Measurements from ENCODE around the gene ARPC5L. TPM values are rescaled to one million over a fixed set of nuclear protein-coding genes. Genes with fewer than 3 reads are reported as not detected.

ARPC5L gene
- total RNA-seq, 2 donors from 2014 or later = 50.9 to 51.4 TPM

DNA sequence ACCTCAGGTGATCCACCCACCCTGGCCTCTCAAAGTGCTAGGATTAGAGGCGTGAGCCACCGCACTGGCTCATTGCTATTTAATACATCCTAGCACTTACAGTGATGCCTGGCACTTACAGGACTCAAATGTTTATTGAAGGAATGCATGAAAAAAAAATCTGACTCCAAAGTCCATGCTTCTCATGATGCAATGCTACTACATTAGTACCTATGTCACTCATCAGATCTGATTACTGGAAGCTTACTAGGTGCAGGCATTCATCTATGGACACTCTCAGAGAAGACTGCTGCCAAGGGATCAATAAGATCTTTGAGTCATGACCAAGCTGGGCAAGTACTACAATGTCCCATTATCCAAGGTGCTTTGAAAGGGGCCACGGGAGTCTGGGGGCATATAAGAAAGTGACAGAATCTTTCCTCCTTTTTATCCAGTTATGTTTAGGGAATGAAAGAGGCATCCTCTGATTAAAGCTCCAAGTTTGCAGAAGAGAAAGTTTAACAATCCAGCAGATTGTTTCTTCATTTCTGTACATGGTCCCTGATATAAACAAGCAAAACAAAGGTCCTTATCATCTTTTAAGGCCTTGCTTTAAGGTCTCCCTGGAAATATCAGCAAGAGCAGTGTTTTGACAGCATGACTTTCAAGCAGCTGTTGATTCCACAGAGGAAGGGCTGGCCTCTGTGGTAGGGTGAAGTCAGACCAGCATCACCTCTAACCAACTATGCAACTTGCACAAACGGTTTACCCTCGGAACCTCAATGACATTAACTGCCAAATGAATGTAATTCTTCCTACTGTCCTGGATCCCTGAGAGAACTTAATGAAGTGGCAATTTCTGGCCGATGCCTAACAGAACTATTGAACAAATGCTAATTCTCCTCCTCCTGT, 35.9 kb downstream of the ARPC5L start:
- H3K9me3 Mint-ChIP-seq = no peaks in the 10 kb centered on the region
- Histone ChIP-seq H3K9ac (ENCODE audit: extremely low read depth, low read length, poor library complexity, severe bottlenecking) (no peak overlapping the region), H3K9me3 (ENCODE audit: control insufficient read depth, low read length) (no peaks in the 10 kb centered on the region), H3K27ac (ENCODE audit: low read depth, low read length) (no peak overlapping the region), H3K4me3 (ENCODE audit: low read length) (no peak overlapping the region), H3K27me3 (ENCODE audit: control insufficient read depth, insufficient read depth, low read length, poor library complexity, severe bottlenecking) (no peaks in the 10 kb centered on the region), H3K36me3 (ENCODE audit: control insufficient read depth, insufficient read depth, low read length) (peaks cover 9% of the 10 kb centered on the region), H3K4me1 (ENCODE audit: control insufficient read depth, insufficient read depth, low read length) (no peaks in the 10 kb centered on the region)
- H3K27ac Mint-ChIP-seq = no peak overlapping the region
- no peaks in the 10 kb centered on the region for H3K27me3 Mint-ChIP-seq (ENCODE audit: insufficient read depth)
- TF ChIP-seq, protein P1, sequence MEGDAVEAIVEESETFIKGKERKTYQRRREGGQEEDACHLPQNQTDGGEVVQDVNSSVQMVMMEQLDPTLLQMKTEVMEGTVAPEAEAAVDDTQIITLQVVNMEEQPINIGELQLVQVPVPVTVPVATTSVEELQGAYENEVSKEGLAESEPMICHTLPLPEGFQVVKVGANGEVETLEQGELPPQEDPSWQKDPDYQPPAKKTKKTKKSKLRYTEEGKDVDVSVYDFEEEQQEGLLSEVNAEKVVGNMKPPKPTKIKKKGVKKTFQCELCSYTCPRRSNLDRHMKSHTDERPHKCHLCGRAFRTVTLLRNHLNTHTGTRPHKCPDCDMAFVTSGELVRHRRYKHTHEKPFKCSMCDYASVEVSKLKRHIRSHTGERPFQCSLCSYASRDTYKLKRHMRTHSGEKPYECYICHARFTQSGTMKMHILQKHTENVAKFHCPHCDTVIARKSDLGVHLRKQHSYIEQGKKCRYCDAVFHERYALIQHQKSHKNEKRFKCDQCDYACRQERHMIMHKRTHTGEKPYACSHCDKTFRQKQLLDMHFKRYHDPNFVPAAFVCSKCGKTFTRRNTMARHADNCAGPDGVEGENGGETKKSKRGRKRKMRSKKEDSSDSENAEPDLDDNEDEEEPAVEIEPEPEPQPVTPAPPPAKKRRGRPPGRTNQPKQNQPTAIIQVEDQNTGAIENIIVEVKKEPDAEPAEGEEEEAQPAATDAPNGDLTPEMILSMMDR (conservative IDR thresholded peaks at IDR 0.05) = no peak
- H3K4me3 Mint-ChIP-seq = no peak overlapping the region
- no peak for DNase-seq
- WGBS, 2 experiments (ENCODE audit: insufficient coverage in 1 of 2, insufficient read length in 1 of 2) = 90 to 94% methylated on average over 6 of the region's 6 CpGs
- H3K36me3 Mint-ChIP-seq (ENCODE audit: low read depth) = peaks cover 31% of the 10 kb centered on the region
- H3K4me1 Mint-ChIP-seq = no peaks in the 10 kb centered on the region

DNA sequence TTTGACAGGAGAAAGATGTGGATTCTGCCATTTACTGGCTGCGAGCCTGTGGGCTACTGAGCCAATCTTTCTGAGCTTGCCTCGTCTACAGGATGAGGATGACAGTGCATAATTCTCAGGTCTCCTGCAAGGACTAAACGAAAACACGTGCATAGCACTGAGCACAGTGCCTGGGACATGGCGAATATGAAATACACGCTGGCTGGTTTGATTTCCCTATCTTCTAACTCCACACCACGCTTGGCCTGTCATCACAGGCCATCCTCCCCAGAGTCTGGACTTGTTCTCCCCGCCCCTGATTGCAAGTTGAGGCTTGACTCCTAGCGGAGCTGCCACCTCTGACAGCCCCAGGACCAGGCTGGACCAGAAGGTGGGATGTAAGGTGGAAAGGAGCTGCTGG, 37.9 kb downstream of the ARPC5L start:
- H3K27ac ChIP-seq (ENCODE audit: low read depth, low read length) = no peak overlapping the region
- no peaks in the 10 kb centered on the region for H3K4me1 ChIP-seq (ENCODE audit: control insufficient read depth, insufficient read depth, low read length)
- H3K27ac Mint-ChIP-seq = peak overlapping the region; percentile 33
- H3K9me3 ChIP-seq (ENCODE audit: control insufficient read depth, low read length) = no peaks in the 10 kb centered on the region
- no peak for DNase-seq
- no peak overlapping the region for H3K4me3 Mint-ChIP-seq
- peaks cover 5% of the 10 kb centered on the region for H3K36me3 ChIP-seq (ENCODE audit: control insufficient read depth, insufficient read depth, low read length)
- 94 to 97% methylated on average over 7 to 9 of the region's 9 CpGs for WGBS, 2 experiments (ENCODE audit: insufficient coverage in 1 of 2, insufficient read length in 1 of 2)
- no peak overlapping the region for H3K9ac ChIP-seq (ENCODE audit: extremely low read depth, low read length, poor library complexity, severe bottlenecking)
- H3K4me1 Mint-ChIP-seq = no peaks in the 10 kb centered on the region
- TF ChIP-seq, protein P1 (conservative IDR thresholded peaks at IDR 0.05) = no peak
- no peaks in the 10 kb centered on the region for H3K27me3 ChIP-seq (ENCODE audit: control insufficient read depth, insufficient read depth, low read length, poor library complexity, severe bottlenecking)
- peaks cover 36% of the 10 kb centered on the region for H3K36me3 Mint-ChIP-seq (ENCODE audit: low read depth)
- H3K4me3 ChIP-seq (ENCODE audit: low read length) = no peak overlapping the region
- H3K9me3 Mint-ChIP-seq = no peaks in the 10 kb centered on the region
- H3K27me3 Mint-ChIP-seq (ENCODE audit: insufficient read depth) = no peaks in the 10 kb centered on the region

GRCh38 chr9:124906966-124907365, 45.0 kb downstream of the ARPC5L start:
- no peaks in the 10 kb centered on the region for H3K9me3 Mint-ChIP-seq
- H3K27me3 Mint-ChIP-seq (ENCODE audit: insufficient read depth) = no peaks in the 10 kb centered on the region
- no peaks in the 10 kb centered on the region for H3K4me1 ChIP-seq (ENCODE audit: control insufficient read depth, insufficient read depth, low read length)
- 89 to 100% methylated on average over 1 of the region's 1 CpG for WGBS, 2 experiments (ENCODE audit: insufficient coverage in 1 of 2, insufficient read length in 1 of 2)
- H3K27ac ChIP-seq (ENCODE audit: low read depth, low read length) = no peak overlapping the region
- no peaks in the 10 kb centered on the region for H3K27me3 ChIP-seq (ENCODE audit: control insufficient read depth, insufficient read depth, low read length, poor library complexity, severe bottlenecking)
- no peaks in the 10 kb centered on the region for H3K9me3 ChIP-seq (ENCODE audit: control insufficient read depth, low read length)
- no peak overlapping the region for H3K4me3 ChIP-seq (ENCODE audit: low read length)
- no peaks in the 10 kb centered on the region for H3K4me1 Mint-ChIP-seq
- no peak for DNase-seq
- no peak overlapping the region for H3K4me3 Mint-ChIP-seq
- no peak overlapping the region for H3K9ac ChIP-seq (ENCODE audit: extremely low read depth, low read length, poor library complexity, severe bottlenecking)
- TF ChIP-seq, protein P1 (conservative IDR thresholded peaks at IDR 0.05) = no peak
- H3K36me3 Mint-ChIP-seq (ENCODE audit: low read depth) = peaks cover 38% of the 10 kb centered on the region
- no peaks in the 10 kb centered on the region for H3K36me3 ChIP-seq (ENCODE audit: control insufficient read depth, insufficient read depth, low read length)
- H3K27ac Mint-ChIP-seq = no peak overlapping the region
